NCI-H1694 treated with DMSO at 0.1 percent for 48 hours (cell line): ENCODE data around the gene CFAP210.
A peak's percentile ranks its signal among the peaks of the same experiment; 100 is the strongest.
"Not testable (repeated sequence)": the region's sequence is repeated elsewhere in the genome, so short reads cannot be mapped to it uniquely, and the experiment has no call there.

Source experiments
- DNase-seq: peaks from one replicate; lab custom pipeline; 2025; lab: John Stamatoyannopoulos, UW

The CFAP210 gene

DNA sequence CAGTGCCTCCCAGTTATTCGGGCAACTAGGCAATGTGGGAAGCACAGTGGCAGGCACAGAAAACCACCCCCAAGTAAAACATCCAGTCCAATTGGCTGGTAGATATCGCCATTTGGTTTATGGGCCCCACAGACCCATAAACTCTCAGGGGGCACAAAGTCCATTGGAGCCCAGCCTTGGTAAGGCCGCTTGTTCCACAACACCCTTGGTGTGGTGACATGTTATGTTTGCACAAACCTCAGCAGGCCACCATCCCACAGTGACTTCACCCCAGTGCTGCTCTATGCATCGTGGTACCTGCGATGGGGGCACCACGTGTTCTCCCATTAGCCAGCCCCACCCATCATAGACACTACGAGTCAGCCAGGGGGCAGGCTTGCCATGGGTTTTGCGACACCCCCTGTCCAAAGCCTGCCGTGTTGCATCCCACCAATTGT, 18.6 kb upstream of the CFAP210 start:
- DNase-seq, result no peak

DNA sequence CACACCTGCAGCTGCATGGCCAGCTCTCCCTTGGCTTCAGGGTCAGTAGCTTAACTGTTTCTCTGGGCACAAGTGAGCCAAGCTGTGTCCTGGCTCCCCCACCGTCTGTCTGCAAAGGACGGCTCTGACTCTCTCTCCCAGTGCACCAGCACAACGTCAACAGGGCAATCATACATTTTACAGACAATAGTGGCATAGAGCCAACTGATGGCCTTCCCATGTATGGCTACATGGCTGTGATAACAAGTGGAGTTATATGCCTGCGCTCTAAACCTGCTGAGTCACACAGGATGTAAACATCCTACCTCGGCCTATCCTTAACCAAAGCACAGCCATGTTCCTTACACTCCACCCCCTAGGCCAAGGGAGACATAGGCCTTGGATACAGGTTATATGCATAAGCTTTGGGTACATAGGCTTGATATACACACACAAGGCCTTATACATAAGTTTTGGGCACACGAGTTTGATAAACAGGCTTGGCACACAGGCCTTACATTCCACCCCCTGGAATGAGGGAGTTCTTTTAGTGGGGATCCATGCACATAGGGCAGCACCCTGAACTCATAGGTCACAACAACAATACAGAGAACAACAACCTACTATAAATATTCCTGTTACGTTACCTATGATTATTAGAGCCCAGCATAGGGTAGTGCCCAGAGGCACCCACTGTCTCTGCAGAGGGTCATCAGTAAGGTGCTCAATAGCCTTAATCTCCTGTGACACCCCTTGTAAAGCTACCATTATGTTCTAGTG, 17.7 kb upstream of the CFAP210 start:
- no peak for DNase-seq

DNA sequence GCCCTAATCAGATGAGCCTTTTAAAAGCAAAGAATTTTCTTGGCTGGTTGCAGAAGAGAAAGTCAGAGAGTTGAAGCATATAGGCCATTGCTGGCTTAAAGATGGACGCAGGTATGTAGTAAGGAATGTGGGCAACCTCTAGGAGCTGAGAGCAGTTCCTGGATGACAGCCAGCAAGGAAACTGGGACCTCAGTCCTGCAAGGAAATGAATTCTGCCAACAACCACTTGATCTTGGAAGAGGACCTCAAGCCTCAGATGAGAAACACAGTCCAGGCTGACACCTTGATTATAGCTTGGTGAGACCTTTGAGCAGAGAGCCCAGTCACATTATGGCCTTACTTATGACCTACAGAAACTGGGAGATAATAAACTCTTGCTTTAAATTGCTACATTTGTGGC, 15.8 kb upstream of the CFAP210 start:
- no peak for DNase-seq

DNA sequence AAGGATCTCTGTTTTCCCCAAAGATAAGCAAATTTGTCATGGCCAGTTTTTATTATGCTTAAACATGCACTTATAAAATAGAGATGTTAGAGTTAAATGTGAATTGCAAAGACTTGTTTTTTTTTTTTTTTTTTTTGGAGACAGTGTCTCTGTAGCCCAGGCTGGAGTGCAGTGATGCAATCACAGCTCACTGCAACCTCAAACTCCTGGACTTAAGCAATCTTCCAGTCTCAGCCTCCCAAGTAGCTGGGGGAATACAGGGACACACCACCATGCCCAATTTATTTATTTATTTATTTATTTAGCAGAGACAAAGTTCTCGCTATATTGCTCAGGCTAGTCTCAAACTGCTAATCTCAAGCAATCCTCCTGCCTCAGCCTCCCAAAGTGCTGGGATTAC, 15.1 kb upstream of the CFAP210 start:
- DNase-seq, result no peak

DNA sequence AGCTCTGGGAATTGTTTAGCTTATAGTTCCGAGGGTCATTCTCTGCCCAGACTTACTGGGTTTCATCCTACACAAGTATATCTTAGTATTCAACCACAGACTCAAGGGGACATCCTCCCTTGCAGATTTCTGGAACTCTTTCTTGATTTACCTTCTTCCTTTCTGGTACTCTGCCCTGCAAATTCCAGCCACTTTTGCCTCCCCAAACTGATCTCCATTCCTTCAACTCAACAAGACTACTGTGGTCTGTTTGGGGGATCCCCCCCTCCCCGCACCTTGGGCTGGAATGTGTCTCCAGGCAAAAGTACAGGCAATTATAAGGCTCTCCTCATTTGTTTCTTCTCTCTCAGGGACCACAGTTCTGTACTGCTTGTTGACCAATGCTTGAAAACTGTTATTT, 13.4 kb upstream of the CFAP210 start:
- DNase-seq, result no peak

DNA sequence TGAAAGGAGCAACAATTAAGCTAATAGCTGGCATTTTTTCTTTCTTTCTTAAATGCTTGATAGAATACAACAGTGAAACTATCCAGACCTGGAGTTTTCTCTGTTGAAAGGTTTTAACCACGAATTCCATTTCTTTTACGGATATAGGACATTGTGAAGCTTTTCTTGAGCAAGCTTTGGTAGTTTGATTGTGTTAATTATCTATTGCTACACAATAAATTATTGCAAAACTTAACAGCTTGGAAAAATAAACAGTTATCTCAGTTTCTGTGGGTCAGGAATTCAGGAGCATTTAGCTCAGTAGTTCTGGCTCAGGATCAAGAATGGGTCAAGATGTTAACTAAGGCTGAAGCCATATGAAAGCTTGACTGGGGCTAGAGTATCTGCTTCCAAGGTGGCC, 11.7 kb upstream of the CFAP210 start:
- DNase-seq, result no peak

DNA sequence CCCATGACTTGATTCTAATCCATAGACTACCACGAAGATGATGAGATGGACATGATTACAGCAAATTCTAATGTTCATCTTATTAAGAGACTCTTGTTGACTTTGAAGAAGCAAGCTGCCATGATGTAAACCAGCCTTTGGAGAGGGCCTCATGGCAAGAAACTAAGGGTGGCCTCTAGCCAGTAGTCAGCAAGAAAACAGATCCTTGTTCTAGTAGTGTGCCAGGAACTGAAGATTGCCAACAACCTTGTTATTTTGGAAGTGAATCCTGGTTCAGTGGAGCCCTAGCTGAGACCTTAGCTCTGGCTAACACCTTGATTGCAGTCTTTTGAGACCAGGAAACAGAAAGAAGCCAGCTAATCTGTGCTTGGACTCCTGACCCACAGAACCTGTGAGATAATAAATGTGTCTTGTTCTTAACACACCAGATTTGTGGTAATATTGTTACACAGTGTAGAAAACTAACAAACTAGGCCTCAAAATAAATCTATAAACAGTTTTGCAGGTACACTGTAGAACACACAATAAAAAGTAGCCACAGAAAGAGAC, 10.0 kb upstream of the CFAP210 start:
- DNase-seq, result no peak

DNA sequence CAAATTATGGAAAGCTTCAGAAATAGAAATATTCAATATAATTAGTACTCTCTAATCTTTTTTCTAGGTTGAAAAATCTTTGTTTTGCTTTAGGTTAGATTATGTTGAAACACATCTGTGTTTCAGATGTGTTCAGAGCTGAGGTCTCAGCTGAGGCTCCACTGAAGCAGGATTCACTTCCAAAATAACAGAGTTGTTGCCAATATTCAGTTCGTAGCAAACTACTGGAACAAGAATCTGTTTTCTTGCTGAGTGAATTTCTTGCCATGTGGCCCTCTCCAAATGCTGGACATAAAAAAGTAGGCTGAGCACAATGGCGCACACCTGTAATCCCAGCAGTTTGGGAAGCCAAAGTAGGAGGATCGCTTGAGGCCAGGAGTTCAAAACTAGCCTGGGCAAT, 8.8 kb upstream of the CFAP210 start:
- DNase-seq, result no peak

DNA sequence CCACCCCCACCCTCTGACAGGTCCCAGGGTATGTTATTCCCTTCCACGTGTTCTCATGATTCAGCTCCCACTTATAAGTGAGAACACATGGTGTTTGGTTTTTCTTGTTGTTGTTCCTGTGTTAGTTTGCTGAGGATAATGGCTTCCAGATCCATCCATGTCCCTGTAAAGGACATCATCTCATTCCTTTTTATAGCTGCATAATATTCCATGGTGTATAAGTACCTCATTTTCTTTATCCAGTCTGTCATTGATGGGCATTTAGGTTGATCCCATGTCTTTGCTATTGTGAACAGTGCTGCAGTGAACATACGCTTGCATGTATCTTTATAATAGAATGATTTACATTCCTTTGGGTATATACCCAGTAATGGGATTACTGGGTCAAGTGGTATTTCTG, 5.0 kb upstream of the CFAP210 start:
- DNase-seq, result not testable (repeated sequence)

DNA sequence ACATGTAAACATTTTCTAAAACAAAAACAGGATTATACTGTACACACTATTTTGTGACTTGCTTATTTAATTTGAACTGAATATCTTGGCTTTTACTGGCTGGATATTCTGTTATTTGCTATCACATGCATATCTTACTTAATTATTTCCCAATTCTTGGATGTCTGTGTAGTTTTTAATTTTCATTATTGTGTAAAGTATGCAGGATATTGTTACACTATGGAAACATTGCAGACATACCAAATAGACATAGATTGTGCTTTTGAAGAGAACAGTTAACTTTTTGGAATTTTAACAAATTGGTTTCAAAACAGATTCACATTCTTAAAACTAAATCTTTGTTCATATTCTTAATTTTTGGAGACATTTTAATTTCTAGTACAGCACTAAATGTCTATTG, 2.2 kb upstream of the CFAP210 start:
- DNase-seq, result no peak

DNA sequence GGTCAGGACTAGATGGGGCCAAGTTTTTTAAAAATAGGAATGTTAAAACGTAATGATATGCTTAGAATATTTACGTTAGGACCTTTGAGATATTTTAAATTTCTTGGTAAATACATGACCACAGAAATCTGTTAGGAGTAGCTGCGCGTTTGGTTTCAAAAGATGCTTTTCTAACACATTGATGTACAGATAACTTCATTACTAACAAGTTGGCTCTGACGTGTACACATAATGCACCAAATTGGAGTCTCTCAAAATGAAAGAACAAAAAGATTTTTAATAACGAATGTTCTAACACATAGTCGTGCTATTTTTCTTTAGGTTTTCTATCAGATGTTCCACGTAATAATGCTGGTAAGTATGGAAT, 672 bp upstream of the CFAP210 start:
- no peak for DNase-seq

DNA sequence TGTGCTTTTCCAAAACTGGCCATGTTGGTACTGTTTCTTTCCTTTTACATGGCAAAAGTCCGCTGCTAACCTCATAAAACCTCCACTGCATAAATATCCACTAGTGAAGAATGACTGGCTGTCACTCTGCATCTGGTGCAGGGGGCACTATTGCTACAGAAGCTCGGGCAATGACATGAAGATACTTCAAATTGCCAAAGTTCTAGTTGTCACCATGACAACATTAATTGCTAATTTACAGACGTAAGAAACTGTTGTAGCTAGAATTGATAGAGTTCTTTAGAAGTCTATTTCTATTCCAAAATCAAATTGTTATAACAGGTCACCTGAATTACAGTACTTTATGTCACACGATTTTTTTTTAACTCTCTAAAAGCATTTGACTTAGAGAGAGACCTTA, 845 bp downstream of the CFAP210 start:
- DNase-seq, result peak; percentile 31

DNA sequence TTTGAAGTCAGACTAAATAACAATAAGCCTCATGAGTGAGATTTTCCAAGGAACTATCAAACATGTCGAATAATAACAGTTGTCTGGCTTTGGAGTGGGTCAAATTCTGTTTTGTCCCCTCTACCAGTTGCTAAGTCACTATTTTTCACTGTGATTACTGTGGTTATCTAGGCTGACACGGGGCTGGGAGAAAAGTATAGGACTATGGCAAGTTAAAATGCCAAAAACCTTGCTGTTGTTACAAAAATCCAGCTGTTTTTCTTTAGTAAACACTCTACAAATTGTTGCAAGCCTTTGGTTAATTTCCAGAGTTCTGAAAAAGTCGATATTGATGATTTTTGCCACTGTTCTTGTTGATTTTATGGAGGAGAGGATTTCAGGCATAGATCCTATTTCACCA, 1.5 kb downstream of the CFAP210 start:
- DNase-seq, result no peak

DNA sequence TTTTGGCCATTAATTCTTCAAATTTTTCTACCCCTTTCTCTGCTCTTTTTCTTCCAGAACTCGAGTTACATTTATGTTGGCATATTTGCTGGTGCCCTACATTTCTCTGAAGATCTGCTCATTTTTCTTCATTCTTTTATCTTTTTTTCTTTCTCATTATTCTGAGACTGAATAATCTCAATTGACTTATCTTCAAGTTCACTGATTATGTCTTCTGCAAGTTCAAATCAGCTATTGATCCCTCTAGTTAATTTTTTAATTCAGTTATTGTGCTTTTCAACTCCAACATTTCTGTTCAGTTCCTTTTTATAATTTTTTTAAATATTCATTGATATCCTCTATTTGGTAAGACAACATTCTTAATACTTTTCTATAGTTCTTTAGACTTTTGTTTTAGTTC, 3.2 kb downstream of the CFAP210 start:
- no peak for DNase-seq

DNA sequence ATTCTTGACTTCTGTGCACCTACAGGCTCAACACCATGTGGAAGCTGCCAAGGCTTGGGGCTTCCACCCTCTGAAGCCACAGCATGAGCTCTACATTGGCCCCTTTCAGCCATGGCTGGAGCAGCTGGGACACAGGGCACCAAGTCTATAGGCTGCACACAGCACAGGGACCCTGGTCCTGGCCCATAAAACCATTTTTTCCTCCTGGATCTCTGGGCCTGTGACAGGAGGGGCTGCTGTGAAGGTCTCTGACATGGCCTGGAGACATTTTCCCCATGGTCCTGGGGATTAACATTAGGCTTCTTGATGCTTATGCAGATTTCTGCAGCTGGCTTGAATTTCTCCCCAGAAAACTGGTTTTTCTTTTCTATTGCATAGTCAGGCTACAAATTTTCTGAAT, 6.3 kb downstream of the CFAP210 start:
- DNase-seq, result not testable (repeated sequence)

DNA sequence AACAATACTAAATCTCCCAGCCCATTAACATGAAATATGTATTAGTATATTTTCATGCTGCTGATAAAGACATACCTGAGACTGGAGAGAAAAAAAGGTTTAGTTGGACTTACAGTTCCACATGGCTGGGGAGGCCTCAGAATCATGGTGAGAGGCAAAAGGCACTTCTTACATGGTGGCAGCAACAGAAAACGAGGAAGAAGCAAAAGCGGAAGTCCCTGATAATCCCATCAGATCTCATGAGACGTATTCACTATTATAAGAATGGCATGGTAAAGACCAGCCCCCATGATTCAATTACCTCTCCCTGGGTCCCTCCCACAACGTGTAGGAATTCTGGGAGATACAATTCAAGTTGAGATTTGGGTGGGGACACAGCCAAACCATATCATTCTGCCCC, 7.4 kb downstream of the CFAP210 start:
- not testable (repeated sequence) for DNase-seq

DNA sequence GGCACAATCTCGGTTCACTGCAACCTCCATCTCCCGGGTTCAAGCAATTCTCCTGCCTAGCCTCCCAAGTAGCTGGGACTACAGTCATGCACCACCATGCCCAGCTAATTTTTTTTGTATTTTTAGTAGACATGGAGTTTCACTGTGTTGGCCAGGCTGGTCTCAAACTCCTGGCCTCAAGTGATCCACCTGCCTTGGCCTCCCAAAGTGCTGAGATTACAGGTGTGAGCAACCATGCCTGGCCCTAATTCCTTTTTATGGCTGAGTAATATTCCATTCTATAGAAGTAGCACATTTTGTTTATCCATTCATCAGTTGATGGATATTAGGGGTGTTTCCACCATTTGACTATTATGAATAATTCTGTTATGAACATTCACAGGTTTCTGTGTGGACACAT, 9.5 kb downstream of the CFAP210 start:
- not testable (repeated sequence) for DNase-seq

DNA sequence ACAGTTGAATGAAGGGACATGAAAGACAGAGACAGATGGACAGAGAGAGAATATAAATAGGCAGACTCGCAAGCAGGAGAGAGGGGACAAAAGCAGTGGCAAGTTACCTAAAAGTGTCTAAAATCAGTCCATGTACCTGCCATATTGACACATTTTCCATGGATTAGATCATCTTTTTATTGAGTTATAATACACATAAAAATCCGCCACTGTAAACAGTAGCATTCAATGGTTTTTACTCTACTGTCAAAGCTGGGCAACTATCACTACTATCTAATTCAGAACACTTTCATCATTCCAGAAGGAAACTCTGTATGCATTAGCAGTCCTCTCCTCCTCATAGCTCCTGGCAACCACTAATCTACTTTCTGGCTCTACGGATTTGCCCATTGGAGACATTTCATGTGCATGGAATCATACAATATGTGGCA, 10.1 kb downstream of the CFAP210 start:
- DNase-seq, result no peak

DNA sequence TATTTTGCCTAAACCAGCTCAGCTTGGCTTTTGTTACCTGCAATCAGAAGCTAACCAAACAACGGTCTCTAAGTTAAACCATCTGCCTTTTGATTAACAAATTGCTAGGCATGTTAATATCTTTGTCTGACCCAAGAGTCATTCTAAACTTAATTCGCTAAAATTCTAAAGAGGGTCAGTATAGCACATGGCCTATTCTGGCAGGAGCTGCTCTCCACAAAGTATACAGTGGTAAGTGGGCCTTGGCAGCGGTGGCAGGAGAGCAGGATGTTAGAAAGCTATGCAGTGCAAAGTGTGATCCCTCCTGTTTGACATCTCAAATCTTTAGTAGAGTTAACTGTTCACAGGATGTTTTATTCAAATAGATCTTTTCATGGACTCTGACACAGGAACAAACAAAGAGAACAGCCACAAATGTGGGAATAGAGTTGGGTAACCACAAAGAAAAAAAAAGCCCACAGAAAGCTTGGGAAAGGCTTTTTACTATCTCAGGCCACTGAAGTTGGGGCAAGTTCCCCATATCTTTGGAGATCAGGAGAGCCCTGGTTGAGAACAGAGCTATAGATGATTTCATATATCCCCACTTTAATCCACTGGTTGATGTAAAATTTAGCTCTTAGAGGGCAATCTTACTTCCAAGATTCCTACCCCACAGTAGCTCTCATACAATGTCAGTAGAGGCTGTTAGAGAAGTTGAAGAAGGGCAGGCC, 10.6 kb downstream of the CFAP210 start:
- DNase-seq, result no peak

DNA sequence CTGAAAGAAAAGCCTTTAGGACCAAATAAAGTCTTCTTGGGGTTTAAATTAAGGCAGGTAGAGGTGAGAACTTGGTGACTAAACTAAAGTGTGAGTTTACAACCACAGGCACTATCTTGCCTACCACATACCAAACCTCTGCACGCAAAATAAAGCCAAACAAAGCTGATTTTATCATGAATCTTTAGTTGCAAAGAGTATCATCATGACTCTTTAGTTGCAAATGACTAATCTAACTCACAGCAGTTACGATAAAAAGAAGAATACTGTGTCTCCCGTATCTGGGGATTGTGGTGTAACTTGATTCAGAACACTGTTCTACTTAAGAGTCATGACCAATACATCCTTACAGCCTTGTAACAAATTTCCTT, 11.2 kb downstream of the CFAP210 start:
- no peak for DNase-seq

DNA sequence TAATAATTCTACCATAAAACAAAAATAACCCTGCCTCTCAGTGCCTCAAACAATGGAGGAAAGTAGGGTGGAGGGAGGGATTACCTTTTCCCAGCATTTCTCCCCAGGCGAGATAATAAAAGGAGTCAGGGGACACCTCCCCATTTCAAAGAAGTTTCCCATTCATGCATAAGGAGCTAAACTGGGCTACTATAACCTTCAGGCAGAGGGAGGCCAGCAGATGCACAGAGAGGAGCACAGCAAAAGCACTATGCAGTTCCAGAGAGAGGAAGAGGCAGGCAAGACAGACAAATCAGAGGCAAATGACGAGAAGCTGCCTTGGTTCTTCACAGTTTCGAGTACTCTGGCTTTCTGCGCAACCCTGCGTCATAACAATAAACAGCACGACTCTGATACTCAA, 17.4 kb downstream of the CFAP210 start:
- DNase-seq, result no peak

DNA sequence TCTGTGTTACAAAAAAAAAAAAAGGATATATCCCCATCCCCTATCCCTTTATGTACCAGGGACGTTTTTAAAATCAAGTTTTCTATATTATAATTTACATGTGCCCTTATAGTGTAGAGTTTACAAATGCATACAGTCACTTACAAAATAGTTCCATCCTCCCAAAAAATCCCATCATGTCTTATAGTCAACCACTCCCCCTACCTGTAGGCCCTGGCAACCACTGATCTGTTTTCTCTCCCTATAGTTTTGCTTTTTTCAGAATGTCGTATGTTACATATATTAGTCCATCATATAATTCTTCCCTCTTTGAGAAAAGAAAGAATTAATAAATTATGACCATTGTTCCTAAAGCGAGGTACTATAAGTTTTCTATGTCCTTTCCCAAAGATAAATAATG, 17.8 kb downstream of the CFAP210 start:
- no peak for DNase-seq

DNA sequence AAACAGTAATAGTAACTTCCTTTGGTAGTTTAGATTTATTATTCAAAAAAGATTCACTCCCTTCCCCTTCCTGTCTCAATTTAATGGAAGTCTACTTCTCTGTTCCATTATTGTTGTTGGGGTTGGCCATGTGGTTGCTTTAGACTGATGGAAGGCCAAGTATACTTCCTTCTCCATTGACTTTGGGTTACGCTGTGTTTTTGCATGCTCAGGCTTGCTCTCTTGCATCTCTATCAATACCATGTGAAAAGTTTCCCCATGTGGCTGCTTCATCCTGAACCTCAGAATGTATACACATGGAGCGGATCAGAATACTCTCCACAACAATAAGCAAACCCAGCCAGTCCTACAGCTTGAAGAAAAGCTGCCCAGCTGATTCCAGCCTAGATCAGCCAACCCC, 20.3 kb downstream of the CFAP210 start:
- DNase-seq, result no peak

DNA sequence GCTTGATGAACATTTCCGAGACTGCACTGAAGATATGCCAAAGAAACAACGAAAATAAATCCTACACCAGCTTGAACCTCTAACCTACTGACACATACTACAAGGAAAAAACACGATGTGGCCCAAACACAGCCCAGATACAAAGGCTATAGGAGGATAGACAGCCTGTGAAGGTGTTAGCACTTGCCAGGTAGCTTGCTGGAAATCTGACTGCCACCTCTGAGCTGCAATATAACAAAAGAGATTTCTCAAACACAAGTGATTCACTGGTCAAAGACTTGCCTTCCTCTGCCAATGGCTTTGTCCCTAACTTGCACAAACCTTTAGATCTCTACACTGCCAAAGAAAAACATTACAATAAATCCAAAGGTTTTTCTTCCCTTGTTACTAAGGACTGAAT, 21.1 kb downstream of the CFAP210 start:
- no peak for DNase-seq
